Uterus (tissue), 2 donors: ENCODE data around the gene DCP2.

ENCODE experiments used
- POLR2A ChIP-seq, 2 donors: fragments of 450-650 bp; IDR thresholded peaks; one replicate each; pipeline ENCODE4 v1.6.1; 2016; ENCODE audit warnings: antibody characterized with exemption in 2 of 2, mild to moderate bottlenecking in 1 of 2, moderate library complexity in 1 of 2
- TF ChIP-seq, protein P1 (sequence below), 4 experiments: fragments of 200-600 bp in 2 of 4; fragments of 450-650 bp in 2 of 4; sonication (generic) in 2 of 4; IDR thresholded peaks; one replicate each; pipeline ENCODE4 v1.5.1; 2016 to 2019; ENCODE audit warnings: antibody characterized with exemption in 4 of 4, mild to moderate bottlenecking in 2 of 4, moderate library complexity in 1 of 4

GRCh38 chr5:112935675-112936074 is 40.9 kb upstream of the DCP2 start:
- TF ChIP-seq, protein P1, sequence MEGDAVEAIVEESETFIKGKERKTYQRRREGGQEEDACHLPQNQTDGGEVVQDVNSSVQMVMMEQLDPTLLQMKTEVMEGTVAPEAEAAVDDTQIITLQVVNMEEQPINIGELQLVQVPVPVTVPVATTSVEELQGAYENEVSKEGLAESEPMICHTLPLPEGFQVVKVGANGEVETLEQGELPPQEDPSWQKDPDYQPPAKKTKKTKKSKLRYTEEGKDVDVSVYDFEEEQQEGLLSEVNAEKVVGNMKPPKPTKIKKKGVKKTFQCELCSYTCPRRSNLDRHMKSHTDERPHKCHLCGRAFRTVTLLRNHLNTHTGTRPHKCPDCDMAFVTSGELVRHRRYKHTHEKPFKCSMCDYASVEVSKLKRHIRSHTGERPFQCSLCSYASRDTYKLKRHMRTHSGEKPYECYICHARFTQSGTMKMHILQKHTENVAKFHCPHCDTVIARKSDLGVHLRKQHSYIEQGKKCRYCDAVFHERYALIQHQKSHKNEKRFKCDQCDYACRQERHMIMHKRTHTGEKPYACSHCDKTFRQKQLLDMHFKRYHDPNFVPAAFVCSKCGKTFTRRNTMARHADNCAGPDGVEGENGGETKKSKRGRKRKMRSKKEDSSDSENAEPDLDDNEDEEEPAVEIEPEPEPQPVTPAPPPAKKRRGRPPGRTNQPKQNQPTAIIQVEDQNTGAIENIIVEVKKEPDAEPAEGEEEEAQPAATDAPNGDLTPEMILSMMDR (IDR thresholded peaks at IDR 0.05), result no peak
- TF ChIP-seq POLR2A (IDR thresholded peaks at IDR 0.05), result no peak
